K562 (cell line): ENCODE data around the gene CDADC1. TPM values are rescaled to one million over a fixed set of nuclear protein-coding genes. Genes with fewer than 3 reads are reported as not detected.

ENCODE experiments used
- ATAC-seq: fragments of 200-7000 bp; cut with Tn5 transposase; 3 replicates; pipeline ENCODE4 v1.9.1; 2020; ENCODE audit warnings: moderate library complexity
- BruUV-seq: library from RNA; stranded (reverse); fragments of 400-500 nt; replicated peaks from 2 replicates; lab custom pipeline; 2021; lab: Mats Ljungman, UMichigan
- CTCF ChIA-PET: fragments of 300-600 bp; formaldehyde crosslinking; extraction: SDS; loops from one replicate; lab custom pipeline; 2021; ENCODE audit warnings: low intra/inter-chr PET ratio; lab: Yijun Ruan, JAX
- POLR2A ChIA-PET: fragments of 300-600, 350-650 bp; sonication (Branson Sonifier 250); formaldehyde crosslinking; extraction: SDS; loops from one replicate; lab custom pipeline; 2021; ENCODE audit warnings: antibody characterized with exemption, inconsistent platforms; lab: Yijun Ruan, JAX
- DNase-seq, 4 experiments: peaks; one replicate each; pipeline versions ENCODE4 v3.0.0 to v3.0.0-alpha.2; 2011 to 2018; ENCODE audit warnings: low spot score in 3 of 4, mixed read lengths in 3 of 4; ENCODE audit errors: extremely low read depth in 1 of 4
- FAIRE-seq: peaks from 2 replicates; lab custom pipeline; 2011; peaks lifted over from hg19 to GRCh38; lab: Jason Lieb, UNC
- H2AFZ ChIP-seq: 2 replicates; pipeline ENCODE4 v1.6.0; 2011; ENCODE audit warnings: low read depth, low read length, control low read depth, inconsistent platforms
- H3K27ac ChIP-seq: fragments of 200-600 bp; 3 replicates; pipeline ENCODE4 v1.8.0; 2011; ENCODE audit warnings: low read depth, mild to moderate bottlenecking, control low read depth, inconsistent platforms, low read length, moderate library complexity, mixed read lengths; ENCODE audit errors: extremely low read depth
- H3K27me3 ChIP-seq, 2 experiments: fragments of 300-600 bp in 1 of 2; 2 replicates in 1 of 2; 3 replicates in 1 of 2; pipeline versions ENCODE4 v1.6.0 to v1.8.0; 2011; ENCODE audit warnings: inconsistent platforms in 2 of 2, low read length in 2 of 2, mild to moderate bottlenecking in 1 of 2, mixed read lengths in 1 of 2, moderate library complexity in 1 of 2; ENCODE audit not compliant: control insufficient read depth in 2 of 2, insufficient read depth in 2 of 2
- H3K36me3 ChIP-seq: fragments of 300-600 bp; 3 replicates; pipeline ENCODE4 v1.8.0; 2011; ENCODE audit warnings: mild to moderate bottlenecking, low read length, inconsistent platforms; ENCODE audit not compliant: control insufficient read depth, insufficient read depth
- H3K4me1 ChIP-seq, 2 experiments: fragments of 200-600 bp in 1 of 2; replicated peaks in 1 of 2; 2 replicates in 1 of 2; 3 replicates in 1 of 2; pipeline versions ENCODE4 v1.5.1 to v1.8.0; 2011; ENCODE audit warnings: inconsistent platforms in 2 of 2, low read length in 2 of 2, mild to moderate bottlenecking in 1 of 2, mixed read lengths in 1 of 2, moderate library complexity in 1 of 2; ENCODE audit not compliant: control insufficient read depth in 2 of 2, insufficient read depth in 2 of 2
- H3K4me2 ChIP-seq: 2 replicates; pipeline ENCODE4 v1.6.1; 2011; ENCODE audit warnings: low read length, control low read depth, inconsistent platforms, mixed read lengths; ENCODE audit not compliant: insufficient read depth
- H3K4me3 ChIP-seq: fragments of 200-600 bp; sonication (generic), shearing (Covaris generic); 2 replicates; pipeline ENCODE4 v1.5.1; 2016; ENCODE audit warnings: control low read depth, inconsistent platforms
- H3K79me2 ChIP-seq: fragments of 200-600 bp; 3 replicates; pipeline ENCODE4 v1.8.0; 2011; ENCODE audit warnings: low read length, inconsistent platforms; ENCODE audit not compliant: control insufficient read depth, insufficient read depth
- H3K9ac ChIP-seq, 2 experiments: 2 replicates each; pipeline versions ENCODE4 v1.6.0 to v1.6.1; 2011; ENCODE audit warnings: low read depth in 2 of 2, low read length in 2 of 2, control low read depth in 1 of 2, inconsistent platforms in 1 of 2, mild to moderate bottlenecking in 1 of 2, mixed read lengths in 1 of 2; ENCODE audit not compliant: insufficient read depth in 1 of 2
- H3K9me1 ChIP-seq: one replicate; pipeline ENCODE4 v1.6.0; 2011; ENCODE audit warnings: inconsistent platforms, mild to moderate bottlenecking, low read length, moderate library complexity; ENCODE audit not compliant: control insufficient read depth, insufficient read depth
- H3K9me3 ChIP-seq: replicated peaks from 2 replicates; pipeline ENCODE4 v1.5.1; 2011; ENCODE audit warnings: low read depth, low read length, inconsistent platforms; ENCODE audit not compliant: control insufficient read depth, insufficient read depth
- H4K20me1 ChIP-seq: replicated peaks from 2 replicates; pipeline ENCODE4 v1.6.1; 2011; ENCODE audit warnings: low read length, inconsistent platforms, mixed read lengths; ENCODE audit not compliant: control insufficient read depth, insufficient read depth
- ATF3 ChIP-seq, 2 experiments: fragments of 450-650 bp in 1 of 2; sonication (generic) in 1 of 2; formaldehyde crosslinking in 1 of 2; IDR thresholded peaks in 1 of 2; conservative IDR thresholded peaks in 1 of 2; 2 replicates each; pipeline versions ENCODE4 v1.6.1 to v1.8.1; 2016 to 2023; ENCODE audit warnings: mild to moderate bottlenecking in 2 of 2, moderate library complexity in 2 of 2, inconsistent platforms in 1 of 2, missing genetic modification reagents in 1 of 2
- CEBPB ChIP-seq: fragments of 450-650 bp; IDR thresholded peaks from 2 replicates; pipeline ENCODE4 v1.6.1; 2016; ENCODE audit warnings: missing genetic modification characterization, missing compliant biosample characterization
- ELF2 ChIP-seq: fragments of 250-450 bp; sonication (Bioruptor Pico); IDR thresholded peaks from 2 replicates; pipeline ENCODE4 v1.5.0; 2021; ENCODE audit warnings: mild to moderate bottlenecking
- HMG20B ChIP-seq: fragments of 250-450 bp; sonication (Bioruptor Pico); IDR thresholded peaks from 2 replicates; pipeline ENCODE4 v1.5.0; 2021; ENCODE audit warnings: mild to moderate bottlenecking
- JUN ChIP-seq, 2 experiments: sonication (generic) in 1 of 2; formaldehyde crosslinking in 1 of 2; IDR thresholded peaks; 2 replicates each; pipeline versions ENCODE4 v1.6.1 to v1.8.0; 2012 to 2022; ENCODE audit warnings: borderline replicate concordance in 2 of 2, mild to moderate bottlenecking in 2 of 2, improper control_type of control experiment in 1 of 2, low read depth in 1 of 2, low read length in 1 of 2, missing genetic modification reagents in 1 of 2
- KLF13 ChIP-seq: fragments of 450-650 bp; IDR thresholded peaks from 2 replicates; pipeline ENCODE4 v1.6.1; 2016; ENCODE audit warnings: missing genetic modification characterization, low read depth, mild to moderate bottlenecking, missing compliant biosample characterization, moderate library complexity, borderline replicate concordance
- MTA2 ChIP-seq: fragments of 450-650 bp; IDR thresholded peaks from 2 replicates; pipeline ENCODE4 v1.6.1; 2016; ENCODE audit warnings: low read depth
- NELFE ChIP-seq: IDR thresholded peaks from 2 replicates; pipeline ENCODE4 v1.6.1; 2011; ENCODE audit warnings: mild to moderate bottlenecking; ENCODE audit not compliant: insufficient read depth, insufficient read length
- PRMT5 ChIP-seq: sonication (generic); formaldehyde crosslinking; IDR thresholded peaks from 2 replicates; pipeline ENCODE4 v1.5.0; 2020; ENCODE audit warnings: missing genetic modification reagents
- SMAD2 ChIP-seq: fragments of 150-350 bp; IDR thresholded peaks from 2 replicates; pipeline ENCODE4 v1.6.1; 2014; ENCODE audit warnings: low read depth, mild to moderate bottlenecking, low read length
- STAT5A ChIP-seq: IDR thresholded peaks from 2 replicates; pipeline ENCODE4 v1.6.1; 2012; ENCODE audit warnings: low read length, inconsistent platforms, borderline replicate concordance
- XRCC4 ChIP-seq: IDR thresholded peaks from one replicate; pipeline ENCODE4 v1.6.1; 2011; ENCODE audit not compliant: insufficient read depth, insufficient read length; ENCODE audit errors: extremely low read depth
- ZNF696 ChIP-seq: fragments of 250-450 bp; sonication (Bioruptor Pico); conservative IDR thresholded peaks from 2 replicates; pipeline ENCODE4 v1.4.0; 2020; ENCODE audit warnings: mild to moderate bottlenecking, moderate library complexity
- ZNF717 ChIP-seq: fragments of 250-450 bp; sonication (Bioruptor Pico); IDR thresholded peaks from 2 replicates; pipeline ENCODE4 v1.5.0; 2021
- WGBS: fragments of 100-300 bp; shearing (Covaris generic); methylation state at CpG from one replicate; pipeline ENCODE4 v1.1.6; 2016; ENCODE audit warnings: low coverage, mixed read lengths; ENCODE audit not compliant: insufficient coverage; ENCODE audit errors: missing lambda C conversion rate; 5-methylcytosine and 5-hydroxymethylcytosine counted together
- in situ Hi-C: fragments of 300-500 bp; cut with MboI; formaldehyde crosslinking; loops from 4 replicates; pipeline ENCODE4 v1.15.0; 2018; ENCODE audit warnings: inconsistent platforms, mixed read lengths
- intact Hi-C: fragments of 100-400 bp; cut with micrococcal nuclease; formaldehyde crosslinking; loops from 2 replicates; pipeline ENCODE4 v1.14.2; 2022
- polyA plus RNA-seq, 8 experiments: library from polyadenylated mRNA; depleted of rRNA in 4 of 8; stranded (reverse) in 5 of 8; unstranded in 3 of 8; fragments of >200 nt; fragmentation: Nextera tagmentation in 2 of 8; fragmentation: Illumina TruSeq in 1 of 8; extraction: Ambion mirVana in 2 of 8; extraction: Trizol in 1 of 8; gene quantifications; 2 replicates each; pipeline versions ENCODE4 v1.2.1 to v1.2.3, GENCODE V29; 2011 to 2014; ENCODE audit warnings: inconsistent platforms in 1 of 8, missing spikeins in 1 of 8
- total RNA-seq, 7 experiments: library from RNA; depleted of rRNA in 6 of 7; stranded (reverse); fragments of >200 nt in 6 of 7; fragmentation: Illumina TruSeq in 2 of 7; extraction: Trizol in 2 of 7; gene quantifications; 2 replicates each; pipeline versions ENCODE4 v1.2.1 to v1.2.3, GENCODE V29; 2011 to 2021; ENCODE audit warnings: low replicate concordance in 1 of 7
- TF ChIP-seq, protein P1 (sequence below): sonication (generic); formaldehyde crosslinking; IDR thresholded peaks from 2 replicates; pipeline ENCODE4 v1.5.0; 2020; ENCODE audit warnings: missing genetic modification reagents
- TF ChIP-seq, protein P2 (sequence below): fragments of 200-800 bp; sonication (Bioruptor generic); IDR thresholded peaks from 2 replicates; pipeline ENCODE4 v1.6.1; 2017; ENCODE audit warnings: missing genetic modification characterization, missing compliant biosample characterization
- TF ChIP-seq, protein P3 (sequence below), 3 experiments: IDR thresholded peaks in 2 of 3; conservative IDR thresholded peaks in 1 of 3; 2 replicates each; pipeline ENCODE4 v1.5.1; 2011 to 2012; ENCODE audit warnings: low read length in 3 of 3, mild to moderate bottlenecking in 3 of 3, control low read depth in 2 of 3, improper control_type of control experiment in 1 of 3, inconsistent platforms in 1 of 3, low read depth in 1 of 3, mixed read lengths in 1 of 3, moderate library complexity in 1 of 3; ENCODE audit not compliant: insufficient read depth in 2 of 3

CDADC1 gene
- total and polyA plus RNA-seq, 9 of the 15 experiments (the other 6 are each of a cell fraction or from before 2014, with no cell fraction given), result 4.1 to 11.8 (median 6.3) TPM

GRCh38 chr13:49248622-49249002 lies 887 bp downstream of the CDADC1 start:
- POLR2A ChIA-PET, result interaction anchor here (0.5 to 1.2 kb wide), 3 partner anchors 11 to 792 kb away, joined by 3 read pairs; no protein-coding TSS in a partner anchor
- Histone ChIP-seq H3K4me2 (peak overlapping the region; percentile 83), H3K27me3 (no peaks in the 10 kb centered on the region), H3K4me3 (peak overlapping the region; percentile 80), H3K9me3 (no peaks in the 10 kb centered on the region), H3K36me3 (peaks cover 6% of the 10 kb centered on the region; the same call in 1 of the 3 replicates), H4K20me1 (no peaks in the 10 kb centered on the region), H3K4me1 (peaks cover 0 to 3% of the 10 kb centered on the region in 2 experiments; a peak in 2 of 5 replicates), H3K9ac (peak overlapping the region; percentile 79 to 97), H3K9me1 (no peaks in the 10 kb centered on the region), H2AFZ (peak overlapping the region; percentile 93)
- in situ Hi-C loops, result no loop called here
- DNase-seq, result peak in 1 of 4 experiments; percentile 5
- whole genome bisulfite sequencing, result 0% methylated on average over 6 of the region's 6 CpGs
- intact Hi-C loops, result no loop called here
- BruUV-seq, result no TSS peak
- FAIRE-seq, result no peak
- CTCF ChIA-PET, result no interaction called here
- TF ChIP-seq KLF13 (no peak), MTA2 (no peak), XRCC4 (no peak), NELFE (no peak), STAT5A (no peak), ZNF696 (CRISPR knock-in tag) (no peak), CEBPB (tag) (peak; percentile 55; the same call in 1 of the 2 replicates), ATF3 (IDR thresholded peaks at IDR 0.05) (no peak), ATF3 (CRISPR knock-in tag; conservative IDR thresholded peaks at IDR 0.05) (no peak), ZNF717 (CRISPR knock-in tag) (no peak), ELF2 (CRISPR knock-in tag) (no peak), JUN (IDR thresholded peaks at IDR 0.05; ENCODE audit: borderline replicate concordance, low read depth, low read length) (no peak), JUN (CRISPR knock-in tag; IDR thresholded peaks at IDR 0.05; ENCODE audit: borderline replicate concordance) (0 out of 2 replicates have a peak, but pooled peaks have one; percentile 32), PRMT5 (no peak), HMG20B (no peak), SMAD2 (no peak)
- TF ChIP-seq, protein P1, sequence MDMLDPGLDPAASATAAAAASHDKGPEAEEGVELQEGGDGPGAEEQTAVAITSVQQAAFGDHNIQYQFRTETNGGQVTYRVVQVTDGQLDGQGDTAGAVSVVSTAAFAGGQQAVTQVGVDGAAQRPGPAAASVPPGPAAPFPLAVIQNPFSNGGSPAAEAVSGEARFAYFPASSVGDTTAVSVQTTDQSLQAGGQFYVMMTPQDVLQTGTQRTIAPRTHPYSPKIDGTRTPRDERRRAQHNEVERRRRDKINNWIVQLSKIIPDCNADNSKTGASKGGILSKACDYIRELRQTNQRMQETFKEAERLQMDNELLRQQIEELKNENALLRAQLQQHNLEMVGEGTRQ (CRISPR knock-in tag), result no peak
- TF ChIP-seq, protein P2, sequence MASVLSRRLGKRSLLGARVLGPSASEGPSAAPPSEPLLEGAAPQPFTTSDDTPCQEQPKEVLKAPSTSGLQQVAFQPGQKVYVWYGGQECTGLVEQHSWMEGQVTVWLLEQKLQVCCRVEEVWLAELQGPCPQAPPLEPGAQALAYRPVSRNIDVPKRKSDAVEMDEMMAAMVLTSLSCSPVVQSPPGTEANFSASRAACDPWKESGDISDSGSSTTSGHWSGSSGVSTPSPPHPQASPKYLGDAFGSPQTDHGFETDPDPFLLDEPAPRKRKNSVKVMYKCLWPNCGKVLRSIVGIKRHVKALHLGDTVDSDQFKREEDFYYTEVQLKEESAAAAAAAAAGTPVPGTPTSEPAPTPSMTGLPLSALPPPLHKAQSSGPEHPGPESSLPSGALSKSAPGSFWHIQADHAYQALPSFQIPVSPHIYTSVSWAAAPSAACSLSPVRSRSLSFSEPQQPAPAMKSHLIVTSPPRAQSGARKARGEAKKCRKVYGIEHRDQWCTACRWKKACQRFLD (CRISPR knock-in tag), result no peak
- TF ChIP-seq, protein P3, sequence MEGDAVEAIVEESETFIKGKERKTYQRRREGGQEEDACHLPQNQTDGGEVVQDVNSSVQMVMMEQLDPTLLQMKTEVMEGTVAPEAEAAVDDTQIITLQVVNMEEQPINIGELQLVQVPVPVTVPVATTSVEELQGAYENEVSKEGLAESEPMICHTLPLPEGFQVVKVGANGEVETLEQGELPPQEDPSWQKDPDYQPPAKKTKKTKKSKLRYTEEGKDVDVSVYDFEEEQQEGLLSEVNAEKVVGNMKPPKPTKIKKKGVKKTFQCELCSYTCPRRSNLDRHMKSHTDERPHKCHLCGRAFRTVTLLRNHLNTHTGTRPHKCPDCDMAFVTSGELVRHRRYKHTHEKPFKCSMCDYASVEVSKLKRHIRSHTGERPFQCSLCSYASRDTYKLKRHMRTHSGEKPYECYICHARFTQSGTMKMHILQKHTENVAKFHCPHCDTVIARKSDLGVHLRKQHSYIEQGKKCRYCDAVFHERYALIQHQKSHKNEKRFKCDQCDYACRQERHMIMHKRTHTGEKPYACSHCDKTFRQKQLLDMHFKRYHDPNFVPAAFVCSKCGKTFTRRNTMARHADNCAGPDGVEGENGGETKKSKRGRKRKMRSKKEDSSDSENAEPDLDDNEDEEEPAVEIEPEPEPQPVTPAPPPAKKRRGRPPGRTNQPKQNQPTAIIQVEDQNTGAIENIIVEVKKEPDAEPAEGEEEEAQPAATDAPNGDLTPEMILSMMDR (IDR thresholded peaks at IDR 0.05 in 2 of 3, conservative IDR thresholded peaks at IDR 0.05 in 1 of 3; ENCODE audit: insufficient read depth in 2 of 3, low read depth in 1 of 3, low read length in 3 of 3), result peak in 2 of 3 experiments; percentile 8 to 20; a peak in 3 of 6 replicates
- TF ChIP-seq, all 486 proteins: peak for 3
- H3K79me2 ChIP-seq, result peaks cover 12% of the 10 kb centered on the region; the same call in 2 of the 3 replicates
- peak; percentile 15 for ATAC-seq
- peak overlapping the region; percentile 80 for H3K27ac ChIP-seq
